ENCODE results near the gene JMJD1C. TPM values are rescaled to one million over a fixed set of nuclear protein-coding genes. Genes with fewer than 3 reads are reported as not detected.

The JMJD1C gene
- total RNA-seq, 2 donors from 2014 or later = 91.8 to 103 TPM

GRCh38 chr10:63470928-63471327 lies 5.2 kb upstream of the JMJD1C start:
- H3K9me3 ChIP-seq = no peaks in the 10 kb centered on the region
- no peaks in the 10 kb centered on the region for H3K4me1 ChIP-seq
- WGBS, 2 donors = 68 to 73% methylated on average over 3 of the region's 3 CpGs
- intact Hi-C loops (cut with DNase I) = no loop called here
- no peak overlapping the region for H3K4me3 ChIP-seq
- no peaks in the 10 kb centered on the region for H3K36me3 ChIP-seq (replicated peaks in 1 of 2; ENCODE audit: insufficient read depth in 1 of 2, low read depth in 2 of 2)
- no peak for TF ChIP-seq POLR2A (IDR thresholded peaks at IDR 0.05)
- TF ChIP-seq, protein P1, sequence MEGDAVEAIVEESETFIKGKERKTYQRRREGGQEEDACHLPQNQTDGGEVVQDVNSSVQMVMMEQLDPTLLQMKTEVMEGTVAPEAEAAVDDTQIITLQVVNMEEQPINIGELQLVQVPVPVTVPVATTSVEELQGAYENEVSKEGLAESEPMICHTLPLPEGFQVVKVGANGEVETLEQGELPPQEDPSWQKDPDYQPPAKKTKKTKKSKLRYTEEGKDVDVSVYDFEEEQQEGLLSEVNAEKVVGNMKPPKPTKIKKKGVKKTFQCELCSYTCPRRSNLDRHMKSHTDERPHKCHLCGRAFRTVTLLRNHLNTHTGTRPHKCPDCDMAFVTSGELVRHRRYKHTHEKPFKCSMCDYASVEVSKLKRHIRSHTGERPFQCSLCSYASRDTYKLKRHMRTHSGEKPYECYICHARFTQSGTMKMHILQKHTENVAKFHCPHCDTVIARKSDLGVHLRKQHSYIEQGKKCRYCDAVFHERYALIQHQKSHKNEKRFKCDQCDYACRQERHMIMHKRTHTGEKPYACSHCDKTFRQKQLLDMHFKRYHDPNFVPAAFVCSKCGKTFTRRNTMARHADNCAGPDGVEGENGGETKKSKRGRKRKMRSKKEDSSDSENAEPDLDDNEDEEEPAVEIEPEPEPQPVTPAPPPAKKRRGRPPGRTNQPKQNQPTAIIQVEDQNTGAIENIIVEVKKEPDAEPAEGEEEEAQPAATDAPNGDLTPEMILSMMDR (IDR thresholded peaks at IDR 0.05) = no peak
- DNase-seq (no peak), ATAC-seq (no peak)
- no peak overlapping the region for H3K27ac ChIP-seq
- no peaks in the 10 kb centered on the region for H3K27me3 ChIP-seq

DNA sequence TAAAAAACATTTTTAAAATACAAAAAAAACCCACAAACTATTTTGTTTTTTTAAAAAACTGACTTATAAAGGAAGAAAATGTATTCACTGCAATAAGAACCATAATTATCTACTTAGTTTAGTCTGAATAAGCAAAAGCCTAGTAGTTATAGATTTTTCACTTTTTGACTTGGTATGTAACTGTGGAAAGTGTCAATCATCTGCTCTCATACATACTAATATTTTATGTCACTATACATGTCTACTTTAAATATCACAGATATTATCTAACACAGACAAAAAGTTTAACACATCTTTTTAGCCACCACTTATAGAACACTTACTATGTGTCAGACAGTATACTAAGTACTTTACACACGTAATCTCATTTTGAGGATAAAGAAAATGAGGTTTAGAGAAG lies 3.2 kb upstream of the JMJD1C start:
- intact Hi-C loops (cut with DNase I) = no loop called here
- no peak for ATAC-seq

GRCh38 chr10:63467841-63468240 lies 2.1 kb upstream of the JMJD1C start:
- H3K36me3 ChIP-seq (replicated peaks in 1 of 2; ENCODE audit: insufficient read depth in 1 of 2, low read depth in 2 of 2) = no peaks in the 10 kb centered on the region

More for the DNA sequence above, 3.2 kb upstream of the JMJD1C start:
- no peak overlapping the region for H3K4me3 ChIP-seq
- H3K27me3 ChIP-seq = no peaks in the 10 kb centered on the region
- no peak for DNase-seq
- 94 to 96% methylated on average over 1 of the region's 1 CpG for WGBS, 2 donors
- peaks cover 4% of the 10 kb centered on the region for H3K4me1 ChIP-seq
- TF ChIP-seq, protein P1 (IDR thresholded peaks at IDR 0.05) = no peak
- TF ChIP-seq POLR2A (IDR thresholded peaks at IDR 0.05) = no peak
- no peaks in the 10 kb centered on the region for H3K9me3 ChIP-seq
- no peaks in the 10 kb centered on the region for H3K36me3 ChIP-seq (replicated peaks in 1 of 2; ENCODE audit: insufficient read depth in 1 of 2, low read depth in 2 of 2)
- H3K27ac ChIP-seq = no peak overlapping the region

DNA sequence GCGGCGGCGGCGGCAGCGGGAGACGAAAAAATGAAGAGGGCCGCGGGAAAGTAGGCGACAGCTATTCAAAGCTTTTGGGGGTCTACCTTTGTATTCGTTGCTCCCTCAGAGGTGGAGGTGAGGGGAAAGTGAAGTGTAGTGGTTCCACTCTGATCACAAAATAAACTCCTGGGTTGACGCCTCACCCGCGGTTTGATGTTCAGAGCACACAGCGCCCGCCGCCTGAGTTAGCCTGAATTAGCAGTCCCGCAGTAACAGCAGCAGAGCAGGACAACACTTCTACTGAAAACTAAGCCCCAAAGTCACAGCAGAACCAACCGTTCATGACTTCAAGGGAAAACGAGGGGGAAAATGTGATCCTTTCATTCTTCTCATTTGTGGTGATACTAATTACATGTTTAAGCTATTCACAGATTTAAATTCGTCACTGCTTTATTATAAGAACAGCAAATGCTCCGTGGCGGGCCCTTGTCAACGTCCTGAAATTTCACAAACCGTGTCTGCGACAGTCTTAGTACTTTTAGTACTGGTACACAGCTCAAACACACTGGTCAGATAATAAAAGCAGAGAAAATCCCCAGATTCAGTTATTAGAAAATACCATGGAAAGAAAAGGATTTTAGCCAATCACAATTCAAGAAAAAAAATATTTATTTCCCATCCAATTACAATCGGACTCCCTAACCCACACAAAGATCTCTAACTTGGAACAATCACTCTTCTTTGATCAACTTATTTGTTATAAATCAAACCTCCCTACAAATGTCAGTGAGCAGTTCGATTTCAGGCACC lies 563 bp upstream of the JMJD1C start:
- Histone ChIP-seq H3K9me3 (no peaks in the 10 kb centered on the region), H3K27ac (peak overlapping the region; percentile 86 to 94 (median 90)), H3K36me3 (replicated peaks in 1 of 2; ENCODE audit: insufficient read depth in 1 of 2, low read depth in 2 of 2) (no peaks in the 10 kb centered on the region), H3K4me1 (peaks cover 4% of the 10 kb centered on the region), H3K4me3 (peak overlapping the region; percentile 53 to 83), H3K27me3 (no peaks in the 10 kb centered on the region)
- DNase-seq (peak; percentile 52 to 69 (median 56)), ATAC-seq (peak; percentile 55)
- TF ChIP-seq, protein P1 (IDR thresholded peaks at IDR 0.05) = no peak
- peak in 2 of 3 donors; percentile 55 to 56 for TF ChIP-seq POLR2A (IDR thresholded peaks at IDR 0.05)
- intact Hi-C loops (cut with DNase I) = no loop called here
- 1 to 3% methylated on average over 27 of the region's 27 CpGs for WGBS, 2 donors

More at GRCh38 chr10:63467841-63468240, 2.1 kb upstream of the JMJD1C start:
- Histone ChIP-seq H3K4me1 (peaks cover 4% of the 10 kb centered on the region), H3K9me3 (no peaks in the 10 kb centered on the region), H3K27ac (no peak overlapping the region), H3K27me3 (no peaks in the 10 kb centered on the region), H3K4me3 (no peak overlapping the region)
- DNase-seq (no peak), ATAC-seq (no peak)
- intact Hi-C loops (cut with DNase I) = no loop called here
- 89 to 93% methylated on average over 1 of the region's 1 CpG for WGBS, 2 donors
- no peak for TF ChIP-seq POLR2A (IDR thresholded peaks at IDR 0.05)
- TF ChIP-seq, protein P1 (IDR thresholded peaks at IDR 0.05) = no peak
